Activated T-helper 17 cell treated with anti-CD3 and anti-CD28 coated beads, Interleukin-2, amount 50 U/mL, for 72 hours (primary cell): ENCODE measurements around the gene DNTT. TPM values are rescaled to one million over a fixed set of nuclear protein-coding genes. Genes with fewer than 3 reads are reported as not detected.
A peak's percentile ranks its signal among the peaks of the same experiment; 100 is the strongest.
"Not testable (repeated sequence)": the region's sequence is repeated elsewhere in the genome, so short reads cannot be mapped to it uniquely, and the experiment has no call there.

Experiments used
- ATAC-seq: fragments of 150-1000 bp; cut with Tn5 transposase; replicated peaks from 2 replicates; pipeline ENCODE4 v1.10.0; 2021; ENCODE audit warnings: mild to moderate bottlenecking, moderate library complexity
- H3K27ac Mint-ChIP-seq: one replicate; pipeline ENCODE4 v1.8.0; 2022; ENCODE audit warnings: mixed read lengths
- H3K27me3 Mint-ChIP-seq: one replicate; pipeline ENCODE4 v1.8.0; 2022; ENCODE audit warnings: mixed read lengths
- H3K36me3 Mint-ChIP-seq: one replicate; pipeline ENCODE4 v1.8.0; 2022; ENCODE audit warnings: low read depth, mild to moderate bottlenecking, mixed read lengths
- H3K4me1 Mint-ChIP-seq: one replicate; pipeline ENCODE4 v1.8.0; 2022; ENCODE audit warnings: mixed read lengths
- H3K4me3 Mint-ChIP-seq: one replicate; pipeline ENCODE4 v1.8.0; 2022; ENCODE audit warnings: mild to moderate bottlenecking, mixed read lengths
- H3K9me3 Mint-ChIP-seq: one replicate; pipeline ENCODE4 v1.8.0; 2022; ENCODE audit warnings: mixed read lengths
- total RNA-seq, 2 donors: library from RNA; stranded (reverse); gene quantifications; one replicate each; pipeline ENCODE4 v1.2.3, GENCODE V29; 2022

Gene DNTT
- total RNA-seq, 2 donors from 2014 or later: not detected

DNA sequence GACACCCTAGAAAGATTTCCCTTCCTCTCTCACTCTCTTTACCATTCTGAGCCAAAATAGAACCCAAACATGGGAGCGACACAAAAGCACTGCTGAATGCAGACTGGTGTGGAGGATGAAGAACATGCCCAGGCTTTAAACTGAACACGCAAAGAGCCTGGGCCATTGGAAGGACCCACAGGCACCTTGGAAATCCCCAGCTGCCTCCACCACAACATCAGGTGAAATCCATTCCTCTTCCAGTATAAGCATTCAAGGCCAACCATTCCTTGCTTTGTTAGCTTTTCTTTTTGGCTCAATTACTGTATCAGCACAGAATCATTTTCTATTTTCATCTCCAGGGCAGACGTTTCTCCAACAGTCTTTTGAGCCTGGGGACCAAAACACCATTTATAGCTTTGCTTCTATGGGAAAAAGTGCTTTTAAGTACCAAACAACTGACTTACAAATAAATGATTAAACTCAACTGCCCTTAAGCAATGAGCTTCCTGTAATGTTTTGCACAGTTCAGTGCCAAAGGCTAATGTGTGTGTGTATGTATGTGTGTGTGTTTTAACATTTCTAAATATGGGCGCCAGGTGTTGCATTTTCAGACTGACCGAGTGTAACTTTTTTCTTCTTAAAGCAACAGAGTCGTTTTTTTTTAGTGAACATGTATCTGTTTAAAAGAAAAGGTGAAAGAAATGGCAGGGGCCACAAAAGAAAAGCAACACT is 16.7 kb upstream of the DNTT start:
- H3K9me3 Mint-ChIP-seq: no peaks in the 10 kb centered on the region
- no peaks in the 10 kb centered on the region for H3K36me3 Mint-ChIP-seq
- no peak for ATAC-seq
- peaks cover 14% of the 10 kb centered on the region for H3K27me3 Mint-ChIP-seq
- peak overlapping the region; percentile 19 for H3K27ac Mint-ChIP-seq
- H3K4me3 Mint-ChIP-seq: no peak overlapping the region
- H3K4me1 Mint-ChIP-seq: no peaks in the 10 kb centered on the region

- no peak for ATAC-seq
- Mint-ChIP-seq H3K27me3 (peaks cover 14% of the 10 kb centered on the region), H3K27ac (peak overlapping the region; percentile 19), H3K4me3 (no peak overlapping the region), H3K36me3 (no peaks in the 10 kb centered on the region), H3K9me3 (no peaks in the 10 kb centered on the region), H3K4me1 (no peaks in the 10 kb centered on the region)
Measured at GRCh38 chr10:96288151-96288621, 16.0 kb upstream of the DNTT start.

GRCh38 chr10:96289218-96289910 is 14.9 kb upstream of the DNTT start:
- Mint-ChIP-seq H3K4me3 (no peak overlapping the region), H3K27ac (no peak overlapping the region), H3K9me3 (no peaks in the 10 kb centered on the region), H3K4me1 (no peaks in the 10 kb centered on the region), H3K27me3 (peaks cover 22% of the 10 kb centered on the region), H3K36me3 (no peaks in the 10 kb centered on the region)
- no peak for ATAC-seq

DNA sequence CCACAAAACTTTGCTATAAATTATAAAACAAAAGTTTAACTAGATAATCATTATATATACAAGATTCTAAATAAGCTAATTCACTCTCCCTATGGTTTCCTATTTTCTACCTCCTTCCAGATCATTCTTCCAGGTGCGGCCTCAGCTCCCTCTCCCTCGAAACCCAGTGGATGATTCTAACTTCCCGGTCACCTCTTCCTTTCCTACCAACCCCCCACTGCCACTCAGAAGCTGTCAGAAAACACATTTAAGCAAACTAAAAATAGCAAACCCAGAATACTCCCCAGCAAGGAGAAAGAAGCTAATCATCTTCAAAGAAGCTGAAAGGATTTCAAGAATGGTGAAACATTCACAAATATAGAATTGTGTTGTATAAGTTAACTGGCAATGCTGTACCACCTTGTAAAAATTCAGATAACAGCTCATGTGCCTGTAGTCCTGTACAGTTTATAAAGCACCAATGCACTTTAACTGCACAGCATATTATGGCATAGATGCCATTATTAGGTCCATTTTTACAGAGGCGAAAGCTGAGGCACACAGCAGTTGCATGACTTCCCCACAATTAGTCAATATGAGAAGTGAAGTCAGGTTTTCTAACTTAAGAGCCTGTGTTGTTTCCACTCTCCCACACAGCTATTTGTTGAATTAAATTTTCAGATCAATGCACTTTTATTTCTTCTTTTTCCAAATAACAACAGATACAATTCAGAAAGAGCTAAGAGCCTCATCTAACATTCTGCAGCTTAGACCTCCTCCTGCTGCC is 13.7 kb upstream of the DNTT start:
- Mint-ChIP-seq H3K9me3 (no peaks in the 10 kb centered on the region), H3K27ac (no peak overlapping the region), H3K27me3 (peaks cover 25% of the 10 kb centered on the region), H3K4me1 (no peaks in the 10 kb centered on the region), H3K36me3 (no peaks in the 10 kb centered on the region), H3K4me3 (no peak overlapping the region)
- ATAC-seq: no peak

DNA sequence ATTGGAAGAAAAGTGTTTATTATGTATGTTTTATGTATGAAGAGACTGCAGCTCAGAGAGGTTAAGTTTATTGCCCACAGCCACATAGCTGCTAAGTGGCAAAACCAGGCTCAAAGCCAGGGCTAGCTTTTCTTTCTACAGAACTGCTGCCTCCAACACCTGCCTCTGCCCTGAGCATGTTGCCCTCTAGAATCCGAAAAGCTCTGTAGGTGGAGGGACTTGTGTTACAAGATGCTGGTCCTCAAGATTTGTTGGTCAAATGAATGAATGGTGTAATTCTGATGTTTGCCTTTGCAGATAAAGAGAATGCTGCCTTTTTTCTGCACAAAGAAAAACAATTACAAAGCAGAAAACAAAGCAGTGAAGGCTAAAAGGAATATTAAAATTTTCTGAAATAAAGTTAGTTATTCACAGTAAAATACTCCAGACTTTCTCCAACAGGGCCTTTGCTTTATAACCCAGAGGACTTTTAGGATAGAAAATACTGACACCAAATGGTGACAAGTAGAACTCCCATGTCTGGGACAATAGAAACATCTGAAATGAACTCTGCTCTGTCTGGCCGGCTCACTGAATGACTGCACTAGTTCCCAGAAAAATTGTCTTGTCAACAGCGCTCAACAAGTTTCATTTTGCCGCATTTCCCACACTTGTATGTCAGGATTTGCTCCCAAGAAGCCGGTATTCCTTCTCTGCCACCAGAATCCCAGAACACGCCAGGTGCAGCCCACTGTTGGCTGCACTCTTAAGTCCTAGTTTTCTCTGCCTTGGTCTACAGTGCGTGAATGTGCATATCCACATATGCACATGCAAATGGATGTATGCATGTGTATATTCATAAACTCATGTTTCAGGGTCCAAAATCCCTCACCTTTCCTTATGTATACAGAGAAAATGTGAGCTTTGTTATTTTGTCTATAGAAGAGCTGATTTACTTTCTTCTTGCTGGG is 11.0 kb upstream of the DNTT start:
- no peaks in the 10 kb centered on the region for H3K36me3 Mint-ChIP-seq
- H3K9me3 Mint-ChIP-seq: no peaks in the 10 kb centered on the region
- no peak for ATAC-seq
- no peak overlapping the region for H3K27ac Mint-ChIP-seq
- no peaks in the 10 kb centered on the region for H3K4me1 Mint-ChIP-seq
- H3K4me3 Mint-ChIP-seq: no peak overlapping the region
- H3K27me3 Mint-ChIP-seq: peaks cover 32% of the 10 kb centered on the region

DNA sequence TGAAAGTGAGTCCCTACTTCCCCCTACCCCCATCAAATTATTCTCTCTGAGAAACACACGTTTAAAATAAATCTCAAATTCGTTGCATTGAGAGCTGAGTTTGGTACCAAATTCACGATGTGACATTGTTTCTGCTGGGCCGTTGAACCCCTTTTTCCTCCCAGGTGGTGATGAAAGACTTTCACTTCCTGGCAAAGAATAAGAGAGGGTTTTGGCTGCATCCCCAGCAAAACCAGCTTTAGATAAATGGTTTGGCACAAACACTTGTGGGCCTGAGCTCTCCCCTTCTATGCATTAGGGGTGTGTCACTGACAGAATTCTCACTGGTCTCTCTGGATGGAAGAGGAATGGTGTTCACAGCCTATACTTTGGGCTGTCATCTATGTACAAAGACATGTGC is 8.8 kb upstream of the DNTT start:
- Mint-ChIP-seq H3K9me3 (no peaks in the 10 kb centered on the region), H3K27me3 (peaks cover 35% of the 10 kb centered on the region), H3K27ac (no peak overlapping the region), H3K4me1 (peaks cover 5% of the 10 kb centered on the region), H3K4me3 (no peak overlapping the region), H3K36me3 (no peaks in the 10 kb centered on the region)
- no peak for ATAC-seq

- no peak for ATAC-seq
- no peaks in the 10 kb centered on the region for H3K36me3 Mint-ChIP-seq
- no peak overlapping the region for H3K27ac Mint-ChIP-seq
- H3K4me1 Mint-ChIP-seq: peaks cover 5% of the 10 kb centered on the region
- H3K27me3 Mint-ChIP-seq: peaks cover 32% of the 10 kb centered on the region
- H3K9me3 Mint-ChIP-seq: no peaks in the 10 kb centered on the region
- H3K4me3 Mint-ChIP-seq: no peak overlapping the region
Measured at GRCh38 chr10:96297486-96297885, 6.7 kb upstream of the DNTT start.

- Mint-ChIP-seq H3K27ac (no peak overlapping the region), H3K4me1 (peaks cover 5% of the 10 kb centered on the region), H3K27me3 (peaks cover 33% of the 10 kb centered on the region), H3K4me3 (no peak overlapping the region), H3K36me3 (no peaks in the 10 kb centered on the region), H3K9me3 (no peaks in the 10 kb centered on the region)
- ATAC-seq: no peak
Measured at GRCh38 chr10:96298362-96298761, 5.9 kb upstream of the DNTT start.

GRCh38 chr10:96299383-96299782 is 4.9 kb upstream of the DNTT start:
- Mint-ChIP-seq H3K9me3 (no peaks in the 10 kb centered on the region), H3K27me3 (peaks cover 34% of the 10 kb centered on the region), H3K4me3 (peak overlapping the region; percentile 61), H3K27ac (no peak overlapping the region), H3K4me1 (peaks cover 5% of the 10 kb centered on the region), H3K36me3 (no peaks in the 10 kb centered on the region)
- no peak for ATAC-seq

- H3K4me3 Mint-ChIP-seq: no peak overlapping the region
- H3K9me3 Mint-ChIP-seq: no peaks in the 10 kb centered on the region
- no peak for ATAC-seq
- H3K27ac Mint-ChIP-seq: no peak overlapping the region
- H3K4me1 Mint-ChIP-seq: peaks cover 5% of the 10 kb centered on the region
- no peaks in the 10 kb centered on the region for H3K36me3 Mint-ChIP-seq
- H3K27me3 Mint-ChIP-seq: peaks cover 42% of the 10 kb centered on the region
Measured at GRCh38 chr10:96301616-96302015, 2.6 kb upstream of the DNTT start.

DNA sequence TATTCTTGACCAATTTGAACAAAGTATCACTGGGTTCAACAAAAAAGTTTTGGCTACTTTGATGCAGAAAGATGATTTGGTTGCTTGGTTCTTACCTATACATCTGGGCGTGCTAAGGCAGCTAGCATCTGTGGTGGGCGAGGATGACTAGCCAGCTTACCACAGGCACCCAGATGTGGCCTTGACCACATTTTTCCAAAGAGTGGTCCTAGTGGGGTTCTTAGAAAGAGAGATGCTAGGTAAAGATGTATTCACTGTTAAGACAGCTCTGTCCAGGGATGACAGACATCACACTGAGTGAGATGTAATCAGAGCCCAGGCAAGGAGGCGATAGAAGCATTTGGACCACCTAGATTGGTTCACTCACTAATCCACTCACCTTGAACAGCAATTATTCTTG is 785 bp downstream of the DNTT start:
- no peak for ATAC-seq
- no peaks in the 10 kb centered on the region for H3K36me3 Mint-ChIP-seq
- H3K9me3 Mint-ChIP-seq: no peaks in the 10 kb centered on the region
- peaks cover 44% of the 10 kb centered on the region for H3K27me3 Mint-ChIP-seq
- H3K4me3 Mint-ChIP-seq: no peak overlapping the region
- H3K27ac Mint-ChIP-seq: no peak overlapping the region
- no peaks in the 10 kb centered on the region for H3K4me1 Mint-ChIP-seq

DNA sequence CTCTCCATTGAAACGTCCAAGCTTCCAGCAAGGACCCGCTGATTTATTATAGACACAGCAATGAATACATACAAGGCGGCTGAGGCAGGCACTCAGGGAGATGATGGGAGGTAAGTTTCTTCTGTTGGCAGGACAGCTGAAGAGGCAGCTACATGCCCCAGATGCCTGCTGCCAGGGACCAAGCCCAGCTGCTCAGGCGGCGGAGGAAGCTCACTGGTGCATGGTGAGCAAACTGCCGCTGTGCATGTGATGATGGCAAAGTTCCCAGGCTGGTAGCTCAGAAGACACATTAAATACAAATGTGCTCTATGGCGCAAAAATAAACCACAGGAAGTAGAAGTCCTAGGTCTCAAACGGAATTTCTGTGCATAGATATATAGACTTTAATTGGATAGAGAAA is 2.3 kb downstream of the DNTT start:
- Mint-ChIP-seq H3K4me1 (no peaks in the 10 kb centered on the region), H3K9me3 (no peaks in the 10 kb centered on the region), H3K27ac (no peak overlapping the region), H3K36me3 (no peaks in the 10 kb centered on the region), H3K4me3 (no peak overlapping the region), H3K27me3 (peaks cover 44% of the 10 kb centered on the region)
- no peak for ATAC-seq

DNA sequence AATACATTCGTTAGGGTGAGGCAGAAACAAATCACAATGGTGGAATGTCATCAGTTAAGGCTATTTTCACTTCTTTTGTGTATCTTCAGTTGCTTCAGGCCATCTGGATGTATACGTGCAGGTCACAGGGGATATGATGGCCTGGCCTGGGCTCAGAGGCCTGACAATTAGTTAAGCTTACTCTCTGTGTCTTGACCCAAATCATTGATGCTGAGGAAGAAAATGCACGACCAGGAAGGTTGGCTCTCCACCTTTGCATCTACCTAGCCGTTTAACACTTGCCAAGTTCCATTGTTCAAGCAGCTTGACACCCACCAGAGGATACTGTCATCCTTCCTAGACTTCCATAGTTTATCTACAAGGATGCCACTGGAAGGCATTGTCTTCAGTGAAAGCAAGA is 4.6 kb downstream of the DNTT start:
- H3K36me3 Mint-ChIP-seq, ATAC-seq, H3K4me3 Mint-ChIP-seq, H3K4me1 Mint-ChIP-seq, H3K27ac Mint-ChIP-seq, H3K9me3 Mint-ChIP-seq: not testable (repeated sequence)
- peaks cover 42% of the 10 kb centered on the region for H3K27me3 Mint-ChIP-seq
